Stimulated activated CD4-positive, alpha-beta T cell treated with anti-CD3 and anti-CD28 coated beads, Interleukin-2, amount 100 ng/mL, for 24 hours (primary cell): ENCODE results near the gene ETHE1.

Source experiments
- DNase-seq, 2 donors: peaks; one replicate each; pipeline ENCODE4 v3.0.0-alpha.2; 2020

The ETHE1 gene

GRCh38 chr19:43486412-43486811, 40.6 kb downstream of the ETHE1 start:
- no peak for DNase-seq

GRCh38 chr19:43485951-43486350, 41.0 kb downstream of the ETHE1 start:
- no peak for DNase-seq

DNA sequence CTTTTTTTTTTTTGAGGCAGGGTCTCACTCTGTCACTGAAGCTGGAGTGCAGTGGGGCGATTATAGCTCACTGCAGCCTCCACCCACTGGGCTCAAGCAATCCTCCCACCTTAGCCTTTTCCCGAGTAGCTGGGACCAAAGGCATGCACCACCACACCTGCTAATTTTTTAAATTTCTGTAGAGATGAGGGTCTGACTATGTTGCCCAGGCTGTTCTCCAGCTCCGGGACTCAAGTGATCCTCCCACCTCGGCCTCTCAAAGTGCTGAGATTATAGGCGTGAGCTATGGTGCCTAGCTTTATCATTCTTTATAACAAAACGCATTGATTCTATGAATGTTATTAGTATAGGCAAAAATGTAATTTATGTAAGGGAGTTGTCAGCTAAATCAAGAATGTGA, 43.7 kb downstream of the ETHE1 start:
- DNase-seq = no peak

DNA sequence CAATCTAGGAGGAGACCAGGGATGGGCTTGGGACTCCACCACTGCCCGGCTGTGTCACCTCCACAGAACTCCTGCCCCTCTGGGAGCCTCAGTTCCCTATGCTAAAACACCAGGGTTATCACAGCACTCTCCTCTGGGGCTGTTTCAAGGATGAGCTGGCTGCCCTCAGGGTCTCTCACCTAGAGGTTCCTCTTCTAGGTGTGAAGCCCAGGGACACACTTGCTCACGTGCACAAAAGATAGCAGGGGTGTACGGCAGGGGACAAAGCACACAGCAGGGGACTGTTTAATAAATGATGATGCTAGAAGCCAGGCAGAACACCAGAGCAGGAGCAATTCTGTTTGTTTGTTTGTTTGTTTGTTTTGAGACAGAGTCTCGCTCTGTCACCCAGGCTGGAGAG, 44.8 kb downstream of the ETHE1 start:
- no peak for DNase-seq

GRCh38 chr19:43481701-43482100, 45.3 kb downstream of the ETHE1 start:
- DNase-seq = no peak

DNA sequence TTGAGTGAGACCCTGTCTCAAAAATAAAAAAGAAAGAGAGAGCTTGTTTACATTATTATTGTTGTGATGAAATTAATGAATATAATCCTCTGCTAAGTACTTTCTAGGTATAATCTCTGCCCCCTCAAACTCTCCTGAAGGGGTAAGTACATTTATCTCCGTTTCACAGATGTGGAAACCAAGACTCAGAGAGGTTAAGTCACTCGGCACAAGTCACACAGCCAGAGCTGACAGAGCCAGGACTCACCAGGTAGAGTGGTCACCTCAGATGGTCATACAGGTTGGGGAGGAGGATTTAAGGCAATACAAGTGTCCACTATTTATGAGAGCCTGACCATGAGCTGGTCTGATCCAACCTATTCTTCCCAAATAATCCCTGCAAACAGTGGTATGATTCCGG, 46.4 kb downstream of the ETHE1 start:
- no peak for DNase-seq

- DNase-seq = no peak
Measured at GRCh38 chr19:43479961-43480561, 46.9 kb downstream of the ETHE1 start.

DNA sequence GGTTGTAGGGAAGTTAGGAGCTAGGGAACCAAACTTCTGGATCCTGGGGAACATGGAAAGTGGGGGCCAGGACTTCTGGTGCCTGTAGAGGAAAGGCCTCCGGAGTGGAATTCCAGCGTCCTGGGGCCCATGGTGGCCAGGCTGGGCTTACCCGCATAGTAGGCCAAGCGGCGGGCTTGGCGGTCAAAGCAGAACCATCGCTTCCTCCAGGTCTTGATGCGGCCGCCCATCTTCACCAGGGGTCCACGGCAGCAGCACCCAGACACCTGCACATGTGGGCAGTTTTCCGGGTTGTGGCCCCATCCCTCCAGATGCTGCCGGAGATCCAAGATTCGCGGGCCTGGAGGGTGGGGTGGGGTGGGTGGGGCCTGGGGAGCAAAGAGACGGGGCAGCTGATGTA, 47.8 kb downstream of the ETHE1 start:
- DNase-seq = no peak

- no peak for DNase-seq
Measured at GRCh38 chr19:43478323-43478722, 48.7 kb downstream of the ETHE1 start.

GRCh38 chr19:43476606-43477005, 50.4 kb downstream of the ETHE1 start:
- no peak for DNase-seq

- DNase-seq = peak; percentile 96 to 99
Measured at GRCh38 chr19:43474986-43475705, 51.9 kb downstream of the ETHE1 start.

DNA sequence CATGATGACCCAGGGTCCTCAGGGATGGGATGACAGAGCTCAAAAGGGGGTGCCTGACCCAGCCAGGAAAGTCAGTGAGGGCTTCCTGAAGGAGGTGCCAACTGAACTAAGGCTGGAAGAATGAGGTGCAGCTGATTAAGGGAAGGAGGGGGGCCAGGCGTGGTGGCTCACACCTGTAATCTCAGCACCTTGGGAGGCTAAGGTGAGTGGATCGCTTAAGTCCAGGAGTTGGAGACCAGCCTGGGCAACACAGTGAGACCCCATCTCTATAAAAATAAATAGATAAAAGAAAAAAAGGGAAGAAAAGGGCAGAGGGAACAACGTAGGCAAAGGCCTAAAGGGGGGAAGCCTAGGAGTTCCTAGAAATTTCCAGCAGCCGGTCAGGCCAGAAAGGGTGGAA, 52.5 kb downstream of the ETHE1 start:
- no peak for DNase-seq

DNA sequence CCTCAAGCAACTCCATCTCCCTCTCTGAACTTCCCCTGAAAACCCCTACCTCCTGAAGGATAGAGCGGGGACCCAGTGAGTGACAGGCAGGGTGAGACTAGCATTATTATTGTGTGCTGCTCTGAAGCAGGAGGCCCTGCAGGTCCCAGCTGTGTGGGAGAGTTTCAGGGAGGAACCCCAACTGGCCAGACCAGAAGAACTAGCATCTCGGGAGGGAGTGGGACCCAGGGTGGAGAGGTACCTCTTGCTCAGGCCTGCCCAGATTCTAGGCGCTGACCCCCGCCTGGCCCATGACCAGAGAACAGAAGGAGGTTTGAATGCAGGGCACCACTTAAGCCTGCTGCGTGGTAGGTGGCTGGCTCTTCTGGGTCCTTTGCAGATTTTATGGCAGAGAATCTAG, 55.9 kb downstream of the ETHE1 start:
- DNase-seq = no peak

DNA sequence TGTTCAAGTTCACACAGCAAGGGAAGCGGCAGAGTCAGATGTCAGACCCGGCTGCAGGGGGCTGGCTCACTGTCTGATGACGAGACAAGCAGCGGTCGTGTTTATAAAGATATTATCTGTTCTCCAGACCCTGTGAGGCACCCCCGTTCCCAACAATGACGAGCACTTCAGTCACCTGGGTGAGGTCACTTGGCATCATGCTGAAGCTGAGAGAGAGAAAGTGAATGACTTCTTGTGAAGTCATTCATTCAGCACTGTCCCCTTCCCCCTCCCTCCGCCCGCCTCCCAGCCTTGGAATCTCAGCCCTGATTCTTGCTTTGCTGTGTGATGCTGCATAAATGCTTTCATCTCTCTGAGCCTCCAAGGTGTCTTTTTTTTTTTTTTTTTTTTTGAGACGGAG, 56.7 kb downstream of the ETHE1 start:
- peak; percentile 45 to 55 for DNase-seq

- no peak for DNase-seq
Measured at GRCh38 chr19:43469160-43469480, 57.9 kb downstream of the ETHE1 start.

DNA sequence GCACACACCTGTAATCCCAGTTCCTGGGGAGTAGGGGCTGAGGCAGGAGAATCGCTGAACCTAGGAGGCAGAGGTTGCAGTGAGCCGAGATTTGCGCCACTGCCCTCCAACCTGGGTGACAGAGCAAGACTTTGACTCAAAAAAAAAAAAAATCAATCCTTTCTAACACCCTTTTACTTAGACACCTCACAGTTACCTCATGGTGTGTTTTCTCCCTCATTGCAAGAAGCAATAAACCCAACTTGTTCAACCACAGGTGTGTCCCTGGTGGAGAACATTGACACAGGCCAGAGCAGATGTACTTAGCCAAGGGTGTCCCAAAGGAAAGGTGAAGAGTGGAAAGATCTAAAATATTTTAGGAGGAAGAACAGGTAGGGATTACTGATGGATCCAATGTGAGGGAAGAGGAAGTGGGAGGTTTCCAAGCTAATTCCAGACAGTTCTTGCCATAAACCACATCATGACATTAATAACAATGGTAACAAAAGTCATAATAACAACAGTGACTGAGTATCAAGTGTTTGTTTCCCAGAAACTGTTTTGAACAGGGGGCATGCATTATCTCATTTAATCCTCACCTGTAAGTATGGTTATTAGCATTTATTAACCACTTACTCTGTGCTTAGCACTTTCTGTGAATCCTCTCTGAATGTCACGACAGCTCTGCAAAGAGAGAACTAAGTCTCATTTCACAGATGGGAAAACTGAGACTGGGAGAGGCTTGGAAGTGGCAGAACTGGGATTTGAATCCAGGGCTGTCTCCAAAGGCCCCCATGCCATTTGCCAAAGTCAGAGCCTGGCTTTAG, 58.4 kb downstream of the ETHE1 start:
- DNase-seq = no peak

DNA sequence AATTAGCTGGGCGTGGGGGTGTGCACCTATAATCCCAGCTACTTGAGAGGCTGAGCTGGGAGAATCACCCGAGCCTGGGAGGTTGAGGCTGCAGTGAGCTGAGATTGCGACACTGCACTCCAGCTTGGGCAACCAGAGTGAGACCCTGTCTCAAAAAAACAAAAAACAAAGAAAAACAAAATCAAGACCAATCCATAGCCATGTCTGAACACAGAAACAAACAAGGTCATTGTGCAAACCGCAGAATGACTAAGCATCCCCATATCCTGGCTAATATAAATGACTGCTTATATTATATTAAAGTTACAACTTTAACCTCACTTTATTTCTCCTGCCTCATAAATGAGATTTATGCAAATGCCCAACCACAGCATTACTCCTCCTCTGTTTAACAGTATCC, 59.3 kb downstream of the ETHE1 start:
- DNase-seq = no peak

GRCh38 chr19:43467276-43467675, 59.7 kb downstream of the ETHE1 start:
- DNase-seq = no peak

DNA sequence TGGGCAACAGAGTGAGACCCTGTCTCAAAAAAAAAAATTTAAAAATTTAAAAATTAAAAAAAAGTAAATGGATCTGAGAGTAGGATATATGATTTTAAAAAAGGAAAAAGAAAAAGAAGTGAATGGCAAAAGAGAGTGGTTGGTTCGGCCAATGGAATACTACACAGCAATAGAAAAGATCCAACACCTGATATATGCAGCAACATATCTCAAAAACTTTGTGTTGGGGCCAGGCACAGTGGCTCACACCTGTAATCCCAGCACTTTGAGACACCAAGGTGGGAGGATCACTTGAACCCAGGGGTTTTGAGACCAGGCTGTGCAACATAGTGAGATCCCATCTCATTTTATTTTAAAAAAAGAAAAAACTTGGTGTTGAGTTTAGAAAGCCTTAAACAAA, 60.2 kb downstream of the ETHE1 start:
- DNase-seq = no peak

- DNase-seq = no peak
Measured at GRCh38 chr19:43465468-43466120, 61.4 kb downstream of the ETHE1 start, which contains the start of gene LYPD3. TSS of gene LYPD3 (minus strand) at chr19:43465608. CDS start at chr19:43465571, 37 bp downstream.

DNA sequence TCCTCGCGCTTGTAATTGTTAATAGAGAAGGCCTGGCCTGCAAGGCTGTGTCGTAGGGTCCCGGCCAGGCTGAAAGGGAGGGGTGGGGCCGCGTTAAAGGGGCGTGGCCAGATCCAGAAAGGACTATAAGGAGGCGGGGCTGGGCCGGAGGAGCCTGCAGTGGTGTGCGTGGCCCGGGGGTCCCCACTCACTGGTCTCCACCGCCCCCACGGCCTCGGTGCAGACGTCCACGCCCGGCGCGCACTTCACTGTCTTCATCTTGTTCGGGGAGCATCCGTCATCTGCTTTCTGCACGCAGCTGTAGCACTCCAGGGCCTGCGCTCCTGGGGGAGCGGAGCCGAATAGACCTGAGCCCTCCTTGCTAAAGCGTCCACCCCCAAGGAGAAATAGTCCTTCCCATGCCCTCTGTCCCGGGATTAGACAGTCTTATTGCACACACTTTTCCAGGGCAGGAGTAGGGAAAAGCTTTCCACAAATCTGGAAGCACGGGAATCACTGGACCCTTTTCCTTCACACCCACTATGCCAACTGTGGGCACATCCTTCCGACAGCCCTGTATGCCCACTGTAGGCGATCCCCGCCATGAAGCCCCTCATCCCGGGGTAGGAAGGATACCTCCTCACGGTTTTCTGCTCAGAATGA, 62.7 kb downstream of the ETHE1 start:
- DNase-seq = peak; percentile 76 to 83

DNA sequence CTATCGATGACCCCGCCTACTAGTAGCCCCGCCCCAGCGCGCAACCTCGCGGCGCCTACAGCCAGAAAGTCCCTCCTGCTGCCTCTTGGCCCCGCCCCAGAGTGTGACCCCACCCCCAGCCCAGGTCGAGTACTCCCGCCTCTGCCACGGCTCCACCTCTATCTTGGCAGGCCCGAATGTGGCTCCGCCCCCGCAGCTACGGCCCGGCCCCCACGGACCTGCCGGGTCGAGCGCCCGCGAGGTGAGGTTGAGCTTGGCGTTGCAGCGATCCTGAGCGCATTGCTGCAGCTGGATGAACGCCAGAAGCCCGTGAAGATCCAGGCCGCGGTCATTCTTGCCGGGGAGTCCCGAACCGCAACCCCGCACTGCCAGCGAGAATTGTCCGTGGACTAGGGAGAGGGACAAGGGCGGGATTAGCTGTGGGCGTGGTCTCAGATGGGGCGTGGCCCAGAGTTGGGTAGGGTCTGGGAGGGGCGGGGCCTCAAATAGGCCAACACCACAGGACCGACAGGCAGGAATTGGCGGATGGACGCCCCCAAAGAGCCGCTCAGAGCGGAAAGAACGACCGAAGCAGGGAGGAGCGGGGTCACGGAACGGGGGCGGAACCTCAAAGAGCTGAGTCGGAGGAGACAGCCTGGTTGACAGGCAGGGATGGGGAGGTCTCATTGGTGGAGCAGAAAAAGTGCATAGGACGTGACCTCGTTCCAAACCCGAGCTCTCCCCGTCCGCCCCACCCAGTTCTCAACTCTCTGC, 63.4 kb downstream of the ETHE1 start:
- peak; percentile 99 to 100 for DNase-seq
